Cardiac septum (tissue), 1 donor: Measurements from ENCODE around the gene ABCB11. TPM values are rescaled to one million over a fixed set of nuclear protein-coding genes. Genes with fewer than 3 reads are reported as not detected.

Experiments used
- DNase-seq: peaks from one replicate; pipeline ENCODE4 v3.0.0-alpha.2; 2020; ENCODE audit warnings: low spot score
- intact Hi-C: fragments of 100-400 bp; cut with DNase I; formaldehyde crosslinking; loops from one replicate; pipeline ENCODE4 v1.14.0; 2022
- total RNA-seq: library from RNA; stranded (reverse); fragmentation: NEBNext Ultra II Directional; extraction: Animal tissue kit (Norgen Biotek cat#: 25700); gene quantifications from one replicate; pipeline ENCODE4 v1.2.1, GENCODE V29; 2021
- donor health status: DM: no; HTN: no; CAD: no.

The ABCB11 gene
- total RNA-seq, 1 donor from 2014 or later = 0.03 TPM

DNA sequence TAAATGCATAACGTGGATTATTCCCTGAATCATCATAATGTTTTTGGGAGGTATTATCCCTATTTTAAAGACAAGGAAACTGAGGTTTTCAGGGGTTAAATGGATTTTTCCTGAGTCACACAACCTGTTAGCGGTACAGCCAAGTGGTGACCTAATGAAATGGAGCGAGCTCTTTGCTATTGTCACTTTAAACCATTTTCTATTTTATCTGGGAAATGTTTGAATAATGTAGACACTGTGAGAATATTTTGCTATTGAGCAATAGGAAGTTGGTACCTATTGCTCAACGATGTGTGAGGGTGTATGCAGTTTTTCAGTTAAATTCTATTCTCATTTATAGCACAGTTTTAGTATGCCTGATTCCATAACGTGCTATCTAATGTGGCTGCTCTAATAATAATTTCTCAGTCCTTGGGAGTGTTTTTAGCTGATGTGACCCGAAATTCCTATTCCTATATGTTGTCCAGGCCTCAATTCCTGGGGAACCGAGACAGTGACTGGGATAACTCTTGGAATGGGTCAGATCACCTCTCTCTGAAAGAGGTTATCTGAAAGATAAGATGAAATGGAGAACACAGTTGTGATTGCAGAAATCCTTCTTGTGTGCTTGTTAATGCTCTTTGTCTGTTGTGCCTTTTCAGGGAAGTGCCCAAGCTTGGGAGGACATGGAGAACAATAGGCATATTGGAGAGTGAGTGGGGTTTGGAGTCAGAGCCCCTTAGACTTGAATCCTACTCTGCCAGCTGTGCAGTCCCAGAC, 38.4 kb downstream of the ABCB11 start:
- DNase-seq = no peak
- intact Hi-C loops = no loop called here

DNA sequence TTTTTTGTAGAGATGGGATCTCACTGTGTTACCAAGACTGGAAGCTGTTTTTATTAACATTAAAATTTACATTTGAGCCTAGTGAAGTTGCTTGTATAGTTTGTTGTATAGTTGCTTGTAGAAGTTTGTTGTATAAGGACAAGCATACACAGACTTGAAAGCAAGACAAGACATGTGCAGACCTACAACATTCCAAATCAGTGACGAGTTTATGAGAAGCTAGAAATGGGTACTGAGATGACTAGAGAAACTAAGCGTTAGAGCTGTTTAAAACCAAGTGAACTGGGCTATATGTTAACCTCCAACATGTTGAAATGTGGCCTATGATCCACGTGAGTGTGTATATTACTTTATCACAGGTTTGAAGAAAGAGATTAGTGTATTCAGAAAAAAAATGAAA, 39.1 kb downstream of the ABCB11 start:
- no peak for DNase-seq
- intact Hi-C loops = no loop called here

DNA sequence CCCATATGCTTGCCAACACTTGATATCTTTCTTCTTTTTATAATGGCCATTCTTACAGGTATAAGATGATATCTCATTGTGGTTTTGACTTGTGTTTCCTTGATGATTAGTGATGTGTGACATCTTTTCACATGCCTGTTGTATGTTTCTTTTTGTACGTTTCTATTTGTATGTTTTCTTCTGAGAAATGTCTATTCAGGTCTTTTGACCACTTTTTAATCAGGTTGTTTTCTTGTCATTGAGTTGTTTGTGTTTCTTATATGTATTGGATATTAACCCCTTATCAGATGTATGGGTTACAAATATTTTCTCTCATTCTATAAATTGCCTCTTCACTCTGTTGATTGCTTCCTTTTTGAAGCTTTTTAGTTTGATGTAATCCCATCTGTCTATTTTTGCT, 42.4 kb downstream of the ABCB11 start:
- no peak for DNase-seq
- intact Hi-C loops = no loop called here

DNA sequence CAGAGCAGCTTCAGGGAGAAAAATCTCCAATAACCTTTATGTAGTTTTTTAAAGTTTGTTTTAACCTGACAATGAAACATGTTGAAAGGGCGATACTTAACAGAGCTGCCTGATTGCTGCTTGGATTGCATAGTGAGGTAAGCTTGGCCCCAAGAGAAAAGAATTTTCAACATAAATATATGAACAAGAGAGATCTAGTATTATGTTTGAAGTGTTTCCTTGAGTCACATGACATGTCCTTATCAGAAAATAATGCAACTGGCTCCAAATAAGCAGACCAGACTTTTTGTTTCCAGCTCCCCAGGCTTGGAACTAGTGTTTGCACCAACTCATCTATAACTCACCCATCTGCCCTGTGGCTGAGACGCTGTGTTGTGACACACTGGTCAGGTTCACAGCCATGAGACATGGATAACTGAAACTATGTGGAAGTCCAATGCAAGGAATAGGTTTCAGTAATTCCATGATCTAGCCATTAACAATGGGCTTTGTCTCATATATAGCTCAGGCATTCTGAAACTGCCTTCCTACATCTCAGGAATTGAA, 44.7 kb downstream of the ABCB11 start:
- DNase-seq = no peak
- intact Hi-C loops = no loop called here

DNA sequence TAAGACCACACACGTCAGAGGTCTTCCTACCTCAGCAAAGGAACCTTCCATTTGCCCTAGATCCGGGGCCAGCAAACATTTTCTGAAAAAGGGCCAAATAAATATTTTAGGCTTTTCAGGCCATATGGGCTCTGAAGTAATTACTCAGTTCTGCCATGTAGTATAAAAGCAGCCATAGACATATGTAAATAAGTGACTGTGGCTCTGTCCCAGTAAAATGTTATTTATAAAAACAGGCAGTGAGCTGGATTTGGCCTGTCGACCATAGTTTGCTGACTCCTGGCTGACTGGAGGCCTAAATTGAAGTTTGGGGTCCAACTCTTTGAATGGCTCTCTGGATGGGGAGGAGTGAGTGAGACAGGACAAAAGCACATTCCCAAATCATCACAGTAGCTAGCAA, 49.5 kb downstream of the ABCB11 start:
- intact Hi-C loops = no loop called here
- DNase-seq = no peak

DNA sequence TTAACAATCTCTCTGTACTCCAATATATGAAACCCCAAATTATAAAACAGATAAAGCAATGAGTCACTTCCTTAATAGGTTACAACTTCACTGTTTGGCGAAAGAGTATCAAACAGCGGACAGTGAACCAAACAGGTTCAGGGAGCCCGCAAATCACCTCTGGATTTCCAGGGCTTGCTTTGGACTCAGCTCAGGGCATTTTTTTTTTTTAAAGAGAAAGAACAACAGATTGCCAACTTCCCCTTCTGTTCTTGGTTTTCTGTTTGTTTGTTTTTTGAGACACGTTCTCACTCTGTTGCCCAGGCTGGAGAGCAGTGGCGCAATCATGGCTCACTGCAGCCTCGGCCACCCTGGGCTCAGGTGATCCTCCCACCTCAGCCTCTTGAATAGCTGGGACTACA, 52.7 kb downstream of the ABCB11 start:
- intact Hi-C loops = no loop called here
- no peak for DNase-seq

DNA sequence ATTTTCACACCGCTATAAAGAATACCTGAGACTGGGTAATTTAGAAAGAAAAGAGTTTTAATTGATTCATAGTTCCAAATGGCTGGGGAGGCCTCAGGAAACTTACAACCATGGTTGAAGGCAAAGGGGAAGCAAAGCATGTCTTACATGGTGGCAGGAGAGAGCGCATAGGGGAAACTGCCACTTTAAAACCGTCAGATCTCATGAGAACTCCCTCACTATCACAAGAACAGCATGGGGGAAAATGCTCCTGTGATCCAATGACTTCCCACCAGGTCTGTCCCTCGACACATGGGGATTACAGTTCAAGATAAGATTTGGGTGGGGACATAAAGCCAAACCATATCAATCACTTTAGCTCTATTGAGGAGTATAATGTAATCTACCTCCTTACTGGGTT, 53.5 kb downstream of the ABCB11 start:
- intact Hi-C loops = no loop called here

DNA sequence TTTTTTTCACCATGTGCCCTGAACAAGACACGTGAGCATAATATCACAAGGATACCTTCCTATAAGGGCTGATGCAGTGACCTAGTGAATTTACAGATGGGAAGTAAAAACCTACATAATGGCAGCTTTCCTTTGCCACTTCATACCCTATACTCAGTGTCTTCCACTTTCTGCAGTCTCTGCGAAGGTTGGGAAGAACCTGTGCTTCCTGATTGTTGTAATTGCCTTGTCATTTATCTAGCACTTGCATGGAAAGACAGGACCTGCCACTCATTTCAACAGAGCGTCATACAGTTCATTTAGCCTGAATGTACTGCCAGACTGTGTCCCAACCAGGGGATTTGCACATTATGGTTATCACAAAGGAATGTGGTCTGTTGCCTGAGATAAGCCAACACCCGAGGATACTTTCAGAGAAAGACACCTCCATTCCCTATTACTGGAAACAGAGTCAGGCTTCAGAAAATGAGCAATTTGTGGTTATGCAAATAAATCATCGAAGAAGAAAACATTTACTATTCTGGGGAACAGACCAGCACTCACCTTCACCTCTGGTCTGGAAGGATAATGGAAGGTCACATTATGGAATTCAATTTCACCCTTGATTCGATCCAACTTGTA, 55.0 kb downstream of the ABCB11 start:
- DNase-seq = no peak
- intact Hi-C loops = no loop called here

More for the DNA sequence above, 53.5 kb downstream of the ABCB11 start:
- DNase-seq = no peak

DNA sequence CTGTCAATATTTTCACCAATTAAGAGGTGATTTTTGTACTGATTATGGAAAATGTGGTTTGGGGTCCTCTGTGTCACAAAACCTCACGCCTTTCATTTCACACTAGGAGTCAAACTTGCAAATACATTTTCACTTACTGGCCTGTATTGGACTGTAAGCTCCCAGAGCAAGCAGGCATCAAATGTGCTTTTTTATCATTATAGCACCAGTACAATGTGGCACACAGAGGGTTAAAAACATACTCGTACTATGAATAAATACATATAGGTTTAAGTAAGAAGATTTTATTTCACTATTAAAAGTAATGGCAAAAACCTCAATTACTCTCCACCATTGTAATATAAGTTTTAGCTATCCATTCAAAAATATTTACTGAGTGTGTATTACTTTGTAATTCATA, 56.7 kb downstream of the ABCB11 start:
- intact Hi-C loops = no loop called here
- no peak for DNase-seq

DNA sequence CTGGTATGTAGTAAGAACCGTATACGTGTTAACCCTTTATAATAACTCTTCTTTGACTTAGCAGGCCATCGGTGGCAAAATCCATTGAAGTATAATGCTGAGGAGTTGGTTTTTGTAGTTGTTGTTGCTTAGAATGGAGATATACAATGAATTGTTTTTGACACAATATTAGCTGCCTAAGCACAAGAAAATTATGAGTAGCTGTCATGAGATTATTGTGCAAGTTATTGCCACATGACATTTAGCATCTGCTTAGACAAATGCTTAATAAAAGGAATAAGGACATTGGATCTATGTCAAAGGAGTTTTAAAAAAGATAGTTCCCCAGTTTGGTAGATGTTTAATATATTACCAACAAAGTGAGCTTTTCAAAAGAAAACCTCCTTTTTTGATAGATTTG, 59.9 kb downstream of the ABCB11 start:
- intact Hi-C loops = no loop called here
- no peak for DNase-seq

DNA sequence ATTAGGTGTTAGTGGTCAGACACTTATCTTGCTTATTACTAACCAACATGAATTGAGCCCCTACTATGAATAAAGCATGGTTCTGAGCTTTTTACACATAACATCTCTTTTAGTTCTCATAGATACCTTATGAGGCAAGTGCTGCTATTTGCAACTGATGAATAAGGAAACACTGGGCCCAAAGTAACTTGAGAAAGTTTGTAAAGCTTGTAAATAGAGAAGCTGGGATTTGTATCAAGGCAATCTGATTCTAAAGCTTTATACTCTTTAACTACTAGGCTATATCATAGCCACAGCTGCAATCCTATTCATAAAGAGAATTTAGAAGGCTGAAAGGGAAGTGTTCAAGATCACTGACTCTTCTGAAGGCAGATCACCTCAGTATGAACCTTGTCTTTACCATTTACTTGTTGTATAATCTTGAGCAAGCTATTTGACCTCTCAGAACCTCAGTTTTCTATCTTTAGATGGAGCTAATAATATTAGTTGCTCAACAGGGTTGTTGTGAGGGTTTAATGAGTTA, 60.4 kb downstream of the ABCB11 start:
- DNase-seq = no peak
- intact Hi-C loops = no loop called here

DNA sequence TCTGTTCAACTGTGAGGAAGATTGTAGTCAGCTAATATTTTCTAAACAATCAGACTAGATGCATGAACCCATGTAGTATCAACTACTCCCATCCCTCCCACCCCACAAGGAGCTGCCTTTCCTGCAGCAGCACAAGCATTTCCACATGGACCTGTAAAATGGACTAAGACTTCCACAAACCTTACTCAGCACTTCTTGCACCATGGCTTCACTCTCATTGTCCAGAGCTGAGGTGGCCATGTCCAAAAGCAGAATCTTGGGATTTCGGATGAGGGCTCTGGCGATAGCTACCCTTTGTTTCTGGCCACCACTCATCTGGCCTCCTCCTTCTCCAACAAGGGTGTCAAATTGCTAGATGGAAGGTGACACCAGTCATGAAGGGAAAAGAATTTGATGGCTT, 61.3 kb downstream of the ABCB11 start:
- DNase-seq = no peak
- intact Hi-C loops = loop anchor here (10.0 kb wide), 1 partner anchor 425 kb away; no protein-coding TSS in a partner anchor

DNA sequence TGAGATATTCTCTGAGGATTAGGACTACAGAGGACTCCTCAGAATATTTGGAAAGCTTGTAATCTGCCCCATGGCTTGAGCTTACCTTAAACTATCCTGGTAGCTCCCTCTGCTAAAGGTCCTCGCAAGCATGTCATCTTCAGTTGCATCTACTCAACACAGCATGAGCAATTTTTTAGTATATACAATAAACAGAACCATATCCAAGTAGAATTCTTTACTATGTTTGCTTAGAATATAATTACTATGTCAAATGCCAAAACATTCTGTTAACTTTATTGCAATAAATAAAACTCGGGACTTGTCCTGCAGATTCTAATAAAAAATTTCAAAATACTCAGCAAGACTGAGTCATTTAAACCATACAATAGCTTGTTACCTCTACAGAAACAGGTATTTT, 62.8 kb downstream of the ABCB11 start:
- intact Hi-C loops = loop anchor here (10.0 kb wide), 1 partner anchor 426 kb away; no protein-coding TSS in a partner anchor
- no peak for DNase-seq

DNA sequence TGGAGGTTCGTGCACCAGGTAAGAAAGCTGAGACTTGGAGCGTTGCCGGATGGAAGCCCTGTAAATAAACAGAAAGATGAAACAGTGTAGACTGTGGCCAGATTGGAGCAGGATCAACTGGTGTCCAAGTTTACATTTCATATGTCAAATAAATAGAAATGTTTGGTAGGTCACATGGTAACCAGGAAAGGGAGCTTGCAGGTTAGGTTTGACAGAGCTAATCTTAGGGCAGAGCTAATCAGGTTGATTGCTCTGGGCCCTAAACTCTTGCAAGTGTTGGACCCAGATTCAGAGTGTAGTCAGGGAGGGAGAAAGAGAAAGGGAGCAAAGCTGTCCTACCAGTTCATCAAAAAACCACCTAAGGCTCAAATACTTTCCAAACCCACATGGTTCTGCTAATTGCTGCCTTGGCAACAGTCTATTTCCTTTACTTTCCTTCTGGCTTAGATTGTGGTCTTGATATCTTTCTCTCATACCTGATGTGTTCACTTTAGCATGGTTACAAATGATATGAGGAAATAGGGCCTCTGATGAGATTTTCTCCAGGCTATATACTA, 66.8 kb downstream of the ABCB11 start:
- DNase-seq = no peak
- intact Hi-C loops = loop anchor here (5.0 to 10.0 kb wide), 2 partner anchors 118 to 430 kb away; no protein-coding TSS in a partner anchor

DNA sequence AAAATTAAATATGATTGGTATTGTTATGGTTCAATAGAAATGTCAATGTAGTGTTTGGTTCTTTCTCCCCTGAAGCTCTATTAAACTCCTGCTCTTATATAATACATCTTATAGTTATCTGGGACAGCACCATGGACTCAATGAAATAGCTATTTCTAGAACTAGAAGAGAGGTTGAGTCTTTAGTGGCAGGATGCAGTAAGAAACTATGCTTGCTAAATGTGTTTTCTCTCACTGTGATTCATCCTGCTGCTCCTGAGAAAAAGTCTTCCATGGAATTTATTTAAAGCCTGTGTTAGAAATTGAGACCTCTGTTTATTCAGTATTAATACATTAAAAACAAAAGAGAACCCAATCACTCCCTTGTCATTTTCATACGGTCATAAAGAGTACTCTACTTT, 68.5 kb downstream of the ABCB11 start:
- DNase-seq = no peak
- intact Hi-C loops = loop anchor here (5.0 to 10.0 kb wide), 2 partner anchors 120 to 432 kb away; no protein-coding TSS in a partner anchor

DNA sequence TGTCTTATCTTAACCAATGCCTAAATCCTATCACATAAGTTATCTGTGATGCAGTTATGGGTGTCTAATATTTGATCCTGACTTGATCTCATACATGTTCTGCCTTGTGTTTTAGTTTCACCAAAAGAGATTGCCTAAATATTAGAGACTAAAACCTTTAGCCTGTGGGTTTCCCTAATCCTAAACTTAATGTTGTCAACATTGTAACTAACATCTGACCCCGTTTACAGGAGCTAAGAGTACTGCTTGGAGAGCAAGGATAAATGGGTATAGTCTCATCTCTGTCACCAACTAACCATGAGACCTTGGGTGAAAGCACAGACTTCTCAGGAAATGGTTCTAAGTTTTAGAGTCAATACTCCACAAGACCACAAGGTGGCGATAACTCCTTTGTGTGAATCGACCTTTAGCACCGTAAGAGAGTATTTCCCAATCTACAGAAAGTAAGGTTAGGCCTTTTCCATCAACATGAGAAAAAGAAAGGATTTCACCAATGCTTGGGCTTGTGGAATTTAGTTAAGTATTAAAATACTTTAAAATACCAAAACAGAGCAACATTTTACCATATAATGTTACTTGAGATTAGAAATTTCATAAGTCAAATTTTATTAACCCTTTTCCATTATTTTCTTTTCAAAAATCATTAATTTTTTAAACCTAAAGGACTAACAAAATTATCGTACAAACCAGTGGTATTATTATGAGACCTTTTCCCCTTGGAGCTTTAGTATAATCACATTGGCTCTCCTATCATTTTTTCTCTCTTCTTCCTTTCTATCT, 69.5 kb downstream of the ABCB11 start:
- intact Hi-C loops = loop anchor here (1.0 to 10.0 kb wide), 3 partner anchors 121 to 433 kb away; no protein-coding TSS in a partner anchor
- DNase-seq = no peak

DNA sequence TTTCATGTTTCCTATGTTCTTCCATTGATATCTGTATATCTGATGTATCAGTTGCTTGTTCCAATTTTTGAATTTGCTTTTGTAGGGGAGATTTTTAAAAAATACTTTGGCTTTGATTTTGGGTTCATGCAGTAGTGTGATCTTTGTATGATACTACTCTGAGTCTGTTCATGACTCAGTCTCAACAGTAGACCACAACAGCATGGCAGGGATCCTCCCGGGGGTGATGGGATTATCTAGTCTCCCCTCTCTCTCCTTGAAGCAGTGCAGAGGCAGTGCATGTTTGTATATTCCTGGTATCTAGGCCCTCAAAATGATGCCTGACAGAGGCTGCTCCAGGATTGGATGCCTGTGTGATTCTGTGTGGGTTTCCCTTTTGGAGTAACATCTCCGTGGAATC, 74.7 kb downstream of the ABCB11 start:
- intact Hi-C loops = no loop called here
- DNase-seq = no peak

DNA sequence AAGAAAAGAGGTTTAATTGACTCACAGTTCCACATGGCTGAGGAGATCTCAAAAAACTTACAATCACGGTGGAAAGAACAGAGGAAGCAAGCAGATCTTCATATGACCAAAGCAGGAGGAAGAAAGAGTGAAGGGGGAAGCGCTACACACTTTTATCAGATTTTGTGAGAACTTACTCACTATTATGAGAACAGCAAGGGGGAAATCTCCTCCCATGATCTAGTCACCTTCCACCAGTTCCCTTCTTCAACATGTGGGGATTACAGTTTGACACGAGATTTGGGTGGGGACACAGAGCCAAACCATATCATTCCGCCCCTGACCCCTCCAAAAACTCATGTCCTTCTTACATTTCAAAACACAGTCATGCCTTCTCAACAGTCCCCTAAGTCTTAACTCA, 75.8 kb downstream of the ABCB11 start:
- intact Hi-C loops = no loop called here
- no peak for DNase-seq

DNA sequence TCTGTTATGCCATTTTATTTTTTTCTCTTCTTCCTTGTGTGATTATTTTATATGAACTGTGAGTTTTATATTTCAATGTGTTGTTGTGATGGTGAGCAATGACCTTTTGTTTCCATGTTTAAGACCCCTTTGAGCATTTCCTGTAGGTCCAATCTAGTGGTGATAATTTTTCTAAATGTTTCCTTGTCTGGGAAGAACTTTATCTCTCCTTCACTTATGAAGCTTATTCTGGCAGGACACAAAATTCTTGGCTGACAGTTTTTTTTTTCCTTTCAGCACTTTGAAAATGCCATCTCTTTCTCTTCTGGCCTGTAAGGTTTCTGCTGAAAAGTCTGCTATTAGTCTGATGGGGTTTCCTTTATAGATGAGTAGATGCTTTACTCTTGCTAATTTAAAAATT, 76.9 kb downstream of the ABCB11 start:
- intact Hi-C loops = no loop called here
- no peak for DNase-seq

DNA sequence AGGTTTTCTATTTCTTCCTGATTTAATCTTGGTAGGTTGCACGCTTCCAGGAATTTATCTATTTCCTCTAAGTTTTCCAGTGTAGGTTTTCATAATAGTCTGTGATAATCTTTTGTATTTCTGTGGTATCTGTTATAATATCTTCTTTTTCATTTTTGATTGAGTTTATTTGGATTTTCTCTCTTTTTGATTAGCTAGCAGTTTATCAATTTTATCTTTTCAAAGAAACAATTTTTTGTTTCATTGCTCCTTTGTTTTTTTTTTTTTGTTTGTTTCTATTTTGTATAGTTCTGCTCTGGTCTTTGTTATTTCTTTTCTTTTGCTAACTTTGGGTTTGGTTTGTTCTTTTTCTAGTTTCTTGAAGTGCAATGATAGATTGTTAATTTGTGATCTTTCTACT, 78.7 kb downstream of the ABCB11 start:
- intact Hi-C loops = no loop called here

More for the DNA sequence above, 78.7 kb downstream of the ABCB11 start:
- no peak for DNase-seq
